GM13977 (cell line): ENCODE data around the gene ACER3.
"Not testable (repeated sequence)": the region's sequence is repeated elsewhere in the genome, so short reads cannot be mapped to it uniquely, and the experiment has no call there.

Experiments
- DNase-seq: peaks from one replicate; pipeline ENCODE4 v3.0.0; 2012; ENCODE audit warnings: low spot score
- in situ Hi-C: fragments of 300-500 bp; cut with MboI; formaldehyde crosslinking; loops from one replicate; pipeline ENCODE4 v1.12.0; 2022; ENCODE audit warnings: low sequenced_read_pairs, low pct_unique_long_range_greater_than_20kb, mixed read lengths, inconsistent platforms; ENCODE audit not compliant: unreplicated experiment
- TF ChIP-seq, protein P1 (sequence below): IDR thresholded peaks from 2 replicates; pipeline ENCODE4 v1.5.1; 2012; ENCODE audit warnings: mild to moderate bottlenecking, control low read depth; ENCODE audit not compliant: insufficient read depth; ENCODE audit errors: extremely low read depth, missing control alignments

The ACER3 gene

DNA sequence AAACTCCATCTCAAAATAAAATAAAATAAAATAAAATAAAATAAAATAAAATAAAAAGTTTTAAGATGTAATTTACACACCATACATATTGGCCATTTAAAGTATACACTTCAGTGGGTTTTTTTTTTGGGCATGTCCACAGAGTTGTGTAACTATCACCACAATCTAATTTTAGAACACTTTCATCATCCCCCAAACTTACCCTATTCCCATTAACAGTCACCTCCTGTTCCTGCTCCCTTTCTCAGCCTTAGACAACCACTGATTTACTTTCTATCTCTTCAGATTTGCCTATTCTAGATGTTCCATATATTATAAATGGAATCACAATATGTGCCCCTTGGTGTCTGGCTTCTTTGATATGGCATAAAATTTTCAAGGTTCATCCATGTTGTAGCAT is 4.6 kb upstream of the ACER3 start:
- no peak for DNase-seq
- TF ChIP-seq, protein P1, sequence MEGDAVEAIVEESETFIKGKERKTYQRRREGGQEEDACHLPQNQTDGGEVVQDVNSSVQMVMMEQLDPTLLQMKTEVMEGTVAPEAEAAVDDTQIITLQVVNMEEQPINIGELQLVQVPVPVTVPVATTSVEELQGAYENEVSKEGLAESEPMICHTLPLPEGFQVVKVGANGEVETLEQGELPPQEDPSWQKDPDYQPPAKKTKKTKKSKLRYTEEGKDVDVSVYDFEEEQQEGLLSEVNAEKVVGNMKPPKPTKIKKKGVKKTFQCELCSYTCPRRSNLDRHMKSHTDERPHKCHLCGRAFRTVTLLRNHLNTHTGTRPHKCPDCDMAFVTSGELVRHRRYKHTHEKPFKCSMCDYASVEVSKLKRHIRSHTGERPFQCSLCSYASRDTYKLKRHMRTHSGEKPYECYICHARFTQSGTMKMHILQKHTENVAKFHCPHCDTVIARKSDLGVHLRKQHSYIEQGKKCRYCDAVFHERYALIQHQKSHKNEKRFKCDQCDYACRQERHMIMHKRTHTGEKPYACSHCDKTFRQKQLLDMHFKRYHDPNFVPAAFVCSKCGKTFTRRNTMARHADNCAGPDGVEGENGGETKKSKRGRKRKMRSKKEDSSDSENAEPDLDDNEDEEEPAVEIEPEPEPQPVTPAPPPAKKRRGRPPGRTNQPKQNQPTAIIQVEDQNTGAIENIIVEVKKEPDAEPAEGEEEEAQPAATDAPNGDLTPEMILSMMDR, result no peak
- in situ Hi-C loops, result no loop called here

DNA sequence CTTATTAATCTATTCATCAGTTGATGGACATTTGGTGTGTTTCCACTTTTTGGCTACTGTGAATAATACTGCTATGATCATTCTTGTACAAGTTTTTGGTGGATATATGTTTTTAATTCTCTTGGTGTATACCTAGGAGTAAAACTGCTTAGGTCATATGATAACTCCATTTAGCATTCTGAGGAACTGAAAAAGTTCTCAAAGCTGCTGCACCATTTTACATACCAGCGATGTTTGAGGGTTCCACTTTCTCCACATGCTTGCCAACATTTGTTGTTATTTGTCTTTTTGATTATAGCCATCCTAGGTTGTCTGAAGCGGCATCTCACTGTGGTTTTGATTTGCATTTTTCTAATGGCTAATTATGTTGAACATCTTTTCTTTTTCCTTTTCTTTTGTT is 4.1 kb upstream of the ACER3 start:
- DNase-seq, result no peak
- in situ Hi-C loops, result no loop called here
- TF ChIP-seq, protein P1, result no peak

DNA sequence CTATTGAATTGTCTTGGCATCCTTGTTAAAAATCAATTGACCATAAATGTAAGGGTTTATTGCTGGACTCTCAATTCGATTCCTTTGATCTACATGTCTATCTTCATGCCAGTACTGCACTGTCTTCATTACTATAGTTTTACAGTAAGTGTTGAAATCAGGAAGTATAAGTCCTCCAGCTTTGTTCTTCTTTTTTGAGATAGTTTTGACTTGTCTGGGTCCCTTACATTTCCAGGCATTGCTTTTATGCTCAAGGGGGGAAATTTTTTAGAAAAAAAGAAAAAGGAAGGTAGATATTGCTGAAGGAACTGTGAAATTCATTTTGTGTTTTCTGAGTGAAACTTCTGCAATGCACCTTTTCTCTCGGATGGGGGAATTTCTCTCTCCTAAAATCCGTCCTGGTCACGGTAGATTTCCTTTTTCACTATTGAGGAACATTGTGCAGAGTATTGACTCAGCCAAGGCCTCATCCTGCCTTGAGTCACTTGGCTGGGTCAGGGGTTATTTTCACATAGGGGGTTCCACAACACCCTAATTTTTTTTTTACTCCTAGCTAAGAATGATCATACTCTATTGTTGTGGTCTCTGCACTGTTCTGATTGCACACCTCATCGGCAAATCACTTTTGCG is 2.8 kb upstream of the ACER3 start:
- no peak for DNase-seq
- in situ Hi-C loops, result no loop called here
- TF ChIP-seq, protein P1, result no peak

DNA sequence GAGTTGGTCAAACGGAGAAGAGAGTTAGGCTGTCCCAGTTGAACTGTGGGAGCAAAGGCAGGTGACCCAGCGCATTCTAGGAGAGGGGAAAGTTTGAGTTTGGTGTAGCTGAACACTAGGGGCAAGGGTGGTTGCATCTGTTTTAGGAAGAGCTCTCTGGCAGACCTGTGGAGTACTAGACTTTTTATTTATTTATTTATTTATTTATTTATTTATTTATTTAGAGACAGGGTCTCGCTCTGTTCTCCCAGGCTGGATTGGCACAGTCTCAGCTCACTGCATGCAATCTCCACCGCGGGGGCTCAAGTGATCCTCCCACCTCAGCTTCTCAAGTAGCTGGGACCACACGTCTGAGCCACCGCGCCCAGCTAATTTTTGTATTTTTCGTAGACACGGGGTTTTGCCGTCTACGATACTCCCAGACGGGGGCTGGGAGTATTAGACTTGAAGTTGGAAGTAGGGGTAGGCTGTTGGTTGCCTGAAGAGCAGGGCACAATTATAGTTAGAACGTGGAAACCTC is 950 bp upstream of the ACER3 start:
- TF ChIP-seq, protein P1, result no peak
- in situ Hi-C loops, result no loop called here
- DNase-seq, result no peak

DNA sequence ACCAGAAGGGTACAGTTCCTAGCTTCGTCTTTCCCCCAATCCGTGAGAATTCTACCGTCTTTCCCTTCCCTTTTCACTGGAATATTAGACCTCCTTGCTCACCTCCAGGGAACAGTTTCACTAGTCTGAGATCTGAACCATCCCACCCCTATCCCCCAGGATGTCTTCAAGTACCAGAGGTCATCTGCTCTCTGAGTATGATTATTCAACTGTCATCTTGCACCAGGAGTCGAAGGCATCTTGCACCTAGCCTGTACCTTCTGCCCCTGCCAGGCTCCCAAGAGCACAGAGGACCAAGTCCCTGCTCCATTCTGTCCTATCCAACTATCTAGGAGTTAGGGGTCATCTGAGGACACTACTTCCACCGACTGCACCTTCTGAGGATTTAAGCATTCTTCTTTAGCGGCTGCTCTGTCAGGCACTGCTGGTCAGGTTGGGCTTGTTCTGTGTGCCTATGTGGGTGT is 804 bp downstream of the ACER3 start:
- in situ Hi-C loops, result no loop called here
- DNase-seq, result no peak
- TF ChIP-seq, protein P1, result no peak

DNA sequence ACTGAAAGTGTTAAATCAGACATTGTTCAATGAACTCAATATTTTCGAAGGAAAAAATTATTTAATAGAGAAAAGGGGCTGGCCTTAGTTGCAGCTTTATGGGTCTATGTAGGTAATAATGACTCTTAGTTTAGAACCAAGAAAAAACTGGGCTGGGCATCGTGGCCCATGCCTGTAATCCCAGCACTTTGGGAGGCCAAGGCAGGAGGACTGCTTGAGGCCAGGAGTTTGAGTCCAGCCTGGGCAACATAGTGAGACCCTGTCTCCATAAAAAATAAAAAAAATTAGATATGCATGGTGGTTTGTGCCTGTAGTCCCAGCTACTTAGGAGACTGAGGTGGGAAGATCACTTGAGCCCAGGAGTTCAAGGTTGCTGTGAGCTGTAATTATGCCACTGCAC is 2.1 kb downstream of the ACER3 start:
- in situ Hi-C loops, DNase-seq: not testable (repeated sequence)

DNA sequence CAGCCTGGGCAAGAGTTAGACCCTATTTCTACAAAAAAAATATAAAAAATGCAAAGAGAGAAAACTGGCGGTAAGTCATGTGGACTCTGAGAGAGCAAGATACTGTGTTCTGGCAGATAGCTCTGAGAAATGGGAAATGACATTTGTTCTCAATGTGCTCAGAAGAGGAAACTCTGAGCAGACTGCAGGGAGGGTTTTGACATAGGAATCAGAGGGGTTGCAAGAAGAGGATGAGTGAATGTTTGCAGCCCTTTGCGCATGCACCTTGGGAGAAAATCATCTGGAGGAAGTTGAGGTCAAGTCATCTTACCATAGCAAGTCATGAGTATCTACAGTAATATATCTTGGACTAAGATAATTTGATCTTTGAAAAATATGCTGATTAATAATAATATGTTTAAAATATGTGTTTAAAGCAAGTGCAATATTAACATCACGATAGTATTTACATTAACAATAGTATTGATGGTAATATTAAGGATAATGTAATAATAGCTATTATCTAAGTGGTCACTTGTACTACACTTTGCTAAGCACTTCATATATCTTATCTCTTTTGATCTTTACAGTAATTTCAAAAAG is 2.6 kb downstream of the ACER3 start:
- no peak for DNase-seq
- in situ Hi-C loops, result no loop called here

More for the DNA sequence above, 2.6 kb downstream of the ACER3 start:
- TF ChIP-seq, protein P1, result no peak
